IMR-90 (cell line): Measurements from ENCODE around the gene YTHDF2. TPM values are rescaled to one million over a fixed set of nuclear protein-coding genes. Genes with fewer than 3 reads are reported as not detected.

Experiments used
- ATAC-seq: fragments of 200-7000 bp; cut with Tn5 transposase; 2 replicates; pipeline ENCODE4 v1.9.1; 2020; ENCODE audit warnings: low read depth, mild to moderate bottlenecking, moderate library complexity
- BruUV-seq: library from RNA; stranded (reverse); fragments of 400-500 nt; replicated peaks from 2 replicates; lab custom pipeline; 2021; lab: Mats Ljungman, UMichigan
- CTCF ChIA-PET: fragments of 300-600 bp; formaldehyde crosslinking; extraction: SDS; loops from one replicate; lab custom pipeline; 2021; ENCODE audit warnings: antibody characterized with exemption; lab: Yijun Ruan, JAX
- POLR2A ChIA-PET: fragments of 300-600 bp; sonication (Branson Sonifier 250); formaldehyde crosslinking; loops from one replicate; lab custom pipeline; 2022; ENCODE audit warnings: antibody characterized with exemption; ENCODE audit not compliant: unreplicated experiment; lab: Charles Lee
- DNase-seq: peaks from one replicate; pipeline ENCODE4 v3.0.0; 2013
- H2AFZ ChIP-seq: replicated peaks from 2 replicates; pipeline ENCODE3; 2013; ENCODE audit warnings: low read length, mild to moderate bottlenecking; ENCODE audit not compliant: poor library complexity
- H2AK5ac ChIP-seq: 2 replicates; pipeline ENCODE4 v1.6.1; 2013; ENCODE audit warnings: low read depth, low read length, inconsistent platforms
- H2AK9ac ChIP-seq: replicated peaks from 2 replicates; pipeline ENCODE3; 2013; ENCODE audit warnings: mild to moderate bottlenecking, low read depth, low read length, moderate library complexity; ENCODE audit not compliant: poor library complexity
- H2BK120ac ChIP-seq: 2 replicates; pipeline ENCODE4 v1.6.1; 2013; ENCODE audit warnings: low read depth, low read length, inconsistent platforms
- H2BK15ac ChIP-seq: 3 replicates; pipeline ENCODE4 v1.6.1; 2013; ENCODE audit warnings: low read depth, low read length, inconsistent platforms
- H2BK20ac ChIP-seq: 2 replicates; pipeline ENCODE4 v1.6.1; 2013; ENCODE audit warnings: low read depth, mild to moderate bottlenecking, inconsistent platforms, low read length, moderate library complexity
- H2BK5ac ChIP-seq: 2 replicates; pipeline ENCODE4 v1.6.1; 2013; ENCODE audit warnings: mild to moderate bottlenecking, low read depth, low read length, inconsistent platforms; ENCODE audit not compliant: poor library complexity, severe bottlenecking
- H3K14ac ChIP-seq: replicated peaks from 2 replicates; pipeline ENCODE4 v1.6.1; 2013; ENCODE audit warnings: low read depth, low read length, inconsistent platforms
- H3K18ac ChIP-seq: 2 replicates; pipeline ENCODE4 v1.6.1; 2013; ENCODE audit warnings: low read depth, low read length, control low read depth
- H3K23ac ChIP-seq: 2 replicates; pipeline ENCODE4 v1.6.1; 2013; ENCODE audit warnings: low read depth, low read length, inconsistent platforms
- H3K27ac ChIP-seq: 2 replicates; pipeline ENCODE4 v1.5.1; 2013; ENCODE audit warnings: mild to moderate bottlenecking, control low read depth, low read length; ENCODE audit not compliant: insufficient read depth
- H3K27me3 ChIP-seq: 2 replicates; pipeline ENCODE4 v1.6.1; 2013; ENCODE audit warnings: low read length; ENCODE audit not compliant: control insufficient read depth, insufficient read depth
- H3K36me3 ChIP-seq: 2 replicates; pipeline ENCODE4 v1.6.1; 2013; ENCODE audit warnings: low read length, mixed read lengths; ENCODE audit not compliant: control insufficient read depth, insufficient read depth
- H3K4ac ChIP-seq: 2 replicates; pipeline ENCODE4 v1.6.1; 2013; ENCODE audit warnings: low read depth, low read length, inconsistent platforms
- H3K4me1 ChIP-seq: 2 replicates; pipeline ENCODE4 v1.6.1; 2013; ENCODE audit warnings: low read length, mixed read lengths; ENCODE audit not compliant: control insufficient read depth, insufficient read depth
- H3K4me2 ChIP-seq: 2 replicates; pipeline ENCODE4 v1.6.1; 2013; ENCODE audit warnings: low read depth, mild to moderate bottlenecking, control low read depth, low read length, moderate library complexity
- H3K4me3 ChIP-seq: 2 replicates; pipeline ENCODE4 v1.5.1; 2013; ENCODE audit warnings: low read depth, mild to moderate bottlenecking, control low read depth, low read length, moderate library complexity; ENCODE audit not compliant: insufficient read depth
- H3K56ac ChIP-seq: 2 replicates; pipeline ENCODE4 v1.6.1; 2013; ENCODE audit warnings: low read length, inconsistent platforms; ENCODE audit not compliant: insufficient read depth; ENCODE audit errors: extremely low read depth
- H3K79me1 ChIP-seq, 2 experiments: 2 replicates each; pipeline ENCODE4 v1.6.1; 2013; ENCODE audit warnings: low read length in 2 of 2, inconsistent platforms in 1 of 2, low read depth in 1 of 2
- H3K9ac ChIP-seq: 2 replicates; pipeline ENCODE4 v1.6.1; 2013; ENCODE audit warnings: low read depth, low read length, control low read depth
- H3K9me1 ChIP-seq: 2 replicates; pipeline ENCODE4 v1.6.1; 2013; ENCODE audit warnings: low read length, inconsistent platforms; ENCODE audit not compliant: insufficient read depth
- H3K9me3 ChIP-seq: 2 replicates; pipeline ENCODE4 v1.6.1; 2013; ENCODE audit warnings: low read length; ENCODE audit not compliant: control insufficient read depth, insufficient read depth
- H4K20me1 ChIP-seq: 2 replicates; pipeline ENCODE4 v1.6.1; 2013; ENCODE audit warnings: low read length, inconsistent platforms; ENCODE audit not compliant: insufficient read depth
- H4K5ac ChIP-seq: 2 replicates; pipeline ENCODE4 v1.6.1; 2013; ENCODE audit warnings: mild to moderate bottlenecking, low read depth, low read length, control low read depth
- H4K8ac ChIP-seq, 2 experiments: 2 replicates each; pipeline ENCODE4 v1.6.1; 2013; ENCODE audit warnings: low read depth in 2 of 2, low read length in 2 of 2, control low read depth in 1 of 2, inconsistent platforms in 1 of 2
- H4K91ac ChIP-seq: 2 replicates; pipeline ENCODE4 v1.6.1; 2013; ENCODE audit warnings: low read depth, low read length, inconsistent platforms; ENCODE audit not compliant: insufficient read depth
- BHLHE40 ChIP-seq: fragments of 150-350 bp; IDR thresholded peaks from 2 replicates; pipeline ENCODE4 v1.6.1; 2016; ENCODE audit warnings: mild to moderate bottlenecking, low read depth, low read length
- CEBPB ChIP-seq: IDR thresholded peaks from 2 replicates; pipeline ENCODE4 v1.6.1; 2012; ENCODE audit warnings: low read depth, low read length, improper control_type of control experiment
- CHD1 ChIP-seq: IDR thresholded peaks from 2 replicates; pipeline ENCODE4 v1.6.1; 2012; ENCODE audit warnings: low read depth, low read length, improper control_type of control experiment
- CTCF ChIP-seq: conservative IDR thresholded peaks from 2 replicates; pipeline ENCODE4 v1.5.1; 2012; ENCODE audit warnings: mild to moderate bottlenecking, low read depth, low read length, improper control_type of control experiment
- FOS ChIP-seq: fragments of 150-350 bp; IDR thresholded peaks from 2 replicates; pipeline ENCODE4 v1.6.1; 2016; ENCODE audit warnings: low read depth, low read length
- MAFK ChIP-seq: IDR thresholded peaks from 2 replicates; pipeline ENCODE4 v1.6.1; 2012; ENCODE audit warnings: low read depth, low read length, improper control_type of control experiment
- MAZ ChIP-seq: IDR thresholded peaks from 2 replicates; pipeline ENCODE4 v1.6.1; 2012; ENCODE audit warnings: low read depth, mild to moderate bottlenecking, low read length, improper control_type of control experiment, moderate library complexity, borderline replicate concordance
- MXI1 ChIP-seq: IDR thresholded peaks from 2 replicates; pipeline ENCODE4 v1.6.1; 2012; ENCODE audit warnings: low read depth, mild to moderate bottlenecking, low read length, moderate library complexity, borderline replicate concordance
- NFE2L2 ChIP-seq: fragments of 150-350 bp; IDR thresholded peaks from 2 replicates; pipeline ENCODE4 v1.6.1; 2016; ENCODE audit warnings: low read depth, mild to moderate bottlenecking, low read length
- POLR2A ChIP-seq: IDR thresholded peaks from 2 replicates; pipeline ENCODE4 v1.6.1; 2012; ENCODE audit warnings: mild to moderate bottlenecking, low read depth, low read length
- RAD21 ChIP-seq: IDR thresholded peaks from 2 replicates; pipeline ENCODE4 v1.6.1; 2012; ENCODE audit warnings: low read length, improper control_type of control experiment
- RCOR1 ChIP-seq: IDR thresholded peaks from 2 replicates; pipeline ENCODE4 v1.6.1; 2012; ENCODE audit warnings: mild to moderate bottlenecking, low read length, improper control_type of control experiment; ENCODE audit not compliant: insufficient replicate concordance
- SMC3 ChIP-seq: fragments of 150-350 bp; IDR thresholded peaks from 2 replicates; pipeline ENCODE4 v1.6.1; 2016; ENCODE audit warnings: low read depth, mild to moderate bottlenecking, antibody characterized with exemption, low read length, moderate library complexity
- WGBS, 2 experiments: methylation state at CpG; one replicate each; pipeline versions ENCODE4 v1.1.5 to v1.1.7; 2013; ENCODE audit warnings: missing lambda C conversion rate in 2 of 2; ENCODE audit not compliant: insufficient read length in 1 of 2; ENCODE audit errors: extremely low coverage in 2 of 2; 5-methylcytosine and 5-hydroxymethylcytosine counted together
- dilution Hi-C: fragments of 300-500 bp; cut with HindIII; formaldehyde crosslinking; loops from one replicate; pipeline ENCODE4 v1.14.3; 2018; ENCODE audit warnings: low sequenced_read_pairs; ENCODE audit not compliant: unreplicated experiment
- in situ Hi-C: fragments of 300-500 bp; cut with MboI; formaldehyde crosslinking; loops from 3 replicates; pipeline ENCODE4 v1.14.3; 2019; ENCODE audit warnings: low sequenced_read_pairs, inconsistent platforms, mixed read lengths
- intact Hi-C: fragments of 100-400 bp; cut with micrococcal nuclease; formaldehyde crosslinking; loops from 2 replicates; pipeline ENCODE4 v1.10.0; 2022
- polyA plus RNA-seq, 3 experiments: library from polyadenylated mRNA; depleted of rRNA; stranded (reverse); fragments of >200 nt; gene quantifications; 2 replicates each; pipeline ENCODE4 v1.2.3, GENCODE V29; 2012; ENCODE audit warnings: low replicate concordance in 1 of 3
- total RNA-seq: library from RNA; depleted of rRNA; stranded (reverse); fragments of >200 nt; gene quantifications from 2 replicates; pipeline ENCODE4 v1.2.3, GENCODE V29; 2012
- TF ChIP-seq, protein P1 (sequence below): fragments of 150-350 bp; IDR thresholded peaks from 2 replicates; pipeline ENCODE4 v1.6.1; 2017; ENCODE audit warnings: mild to moderate bottlenecking, antibody characterized with exemption, low read length, low read depth
- TF ChIP-seq, protein P2 (sequence below): fragments of 150-350 bp; IDR thresholded peaks from 2 replicates; pipeline ENCODE4 v1.6.1; 2016; ENCODE audit warnings: low read depth, mild to moderate bottlenecking, low read length, moderate library complexity, borderline replicate concordance

Gene YTHDF2
- total and polyA plus RNA-seq, 2 of the 4 experiments (the other 2 are of a cell fraction), result 50.0 to 94.3 TPM

DNA sequence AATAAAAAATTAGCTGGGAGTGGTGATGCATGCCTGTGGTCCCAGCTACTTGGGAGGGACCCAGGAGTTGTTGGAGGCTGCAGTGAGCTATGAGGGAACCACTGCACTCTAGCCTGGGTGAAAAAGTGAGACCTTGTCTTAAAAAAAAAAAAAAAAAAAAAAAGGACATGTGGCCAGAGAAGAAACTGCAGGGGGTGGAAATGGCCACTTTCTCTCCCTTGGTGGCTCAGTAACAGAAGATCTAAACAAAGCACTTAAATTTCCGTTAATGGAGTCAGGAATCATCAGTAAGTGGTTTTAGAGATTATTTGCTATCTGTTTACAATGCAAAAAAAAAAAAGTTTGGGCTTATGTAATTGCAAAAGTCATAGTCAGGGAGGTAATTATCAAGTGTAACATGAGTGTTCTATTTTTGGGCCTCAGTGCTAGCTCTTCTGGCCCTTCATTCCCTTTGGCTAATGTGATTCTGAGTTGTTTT is 55.9 kb downstream of the YTHDF2 start:
- Histone ChIP-seq H3K9ac (no peak overlapping the region), H3K23ac (no peak overlapping the region), H3K27ac (no peak overlapping the region), H4K5ac (no peak overlapping the region), H3K56ac (no peak overlapping the region), H2BK20ac (no peak overlapping the region), H3K9me1 (no peaks in the 10 kb centered on the region), H3K36me3 (no peaks in the 10 kb centered on the region), H3K14ac (no peak overlapping the region), H4K20me1 (no peaks in the 10 kb centered on the region), H2BK120ac (no peak overlapping the region), H3K4me1 (no peaks in the 10 kb centered on the region; the same call in 1 of the 2 replicates), H3K4me2 (no peak overlapping the region), H2AK9ac (no peak overlapping the region), H3K27me3 (no peaks in the 10 kb centered on the region; the same call in 1 of the 2 replicates), H4K91ac (no peak overlapping the region), H2AFZ (no peak overlapping the region), H2AK5ac (no peak overlapping the region), H4K8ac (no peak overlapping the region), H3K79me1 (no peaks in the 10 kb centered on the region), H3K18ac (no peak overlapping the region), H3K4ac (no peak overlapping the region), H2BK15ac (no peak overlapping the region), H3K9me3 (no peaks in the 10 kb centered on the region), H3K4me3 (no peak overlapping the region), H2BK5ac (no peak overlapping the region)
- in situ Hi-C loops, result no loop called here
- CTCF ChIA-PET, result interaction anchor here (0.6 to 2.1 kb wide), 5 partner anchors 14 to 1472 kb away, joined by 3 to 7 read pairs (median 4); no protein-coding TSS in a partner anchor
- POLR2A ChIA-PET, result no interaction called here
- intact Hi-C loops, result no loop called here
- dilution Hi-C loops, result no loop called here
- TF ChIP-seq MAZ (no peak), MXI1 (no peak), RCOR1 (no peak), CTCF (no peak; the same call in 1 of the 2 replicates), NFE2L2 (no peak), CEBPB (no peak), RAD21 (no peak), CHD1 (no peak), FOS (no peak), POLR2A (no peak), BHLHE40 (no peak), MAFK (no peak), SMC3 (no peak)
- TF ChIP-seq, protein P1, sequence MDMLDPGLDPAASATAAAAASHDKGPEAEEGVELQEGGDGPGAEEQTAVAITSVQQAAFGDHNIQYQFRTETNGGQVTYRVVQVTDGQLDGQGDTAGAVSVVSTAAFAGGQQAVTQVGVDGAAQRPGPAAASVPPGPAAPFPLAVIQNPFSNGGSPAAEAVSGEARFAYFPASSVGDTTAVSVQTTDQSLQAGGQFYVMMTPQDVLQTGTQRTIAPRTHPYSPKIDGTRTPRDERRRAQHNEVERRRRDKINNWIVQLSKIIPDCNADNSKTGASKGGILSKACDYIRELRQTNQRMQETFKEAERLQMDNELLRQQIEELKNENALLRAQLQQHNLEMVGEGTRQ, result no peak
- TF ChIP-seq, protein P2, sequence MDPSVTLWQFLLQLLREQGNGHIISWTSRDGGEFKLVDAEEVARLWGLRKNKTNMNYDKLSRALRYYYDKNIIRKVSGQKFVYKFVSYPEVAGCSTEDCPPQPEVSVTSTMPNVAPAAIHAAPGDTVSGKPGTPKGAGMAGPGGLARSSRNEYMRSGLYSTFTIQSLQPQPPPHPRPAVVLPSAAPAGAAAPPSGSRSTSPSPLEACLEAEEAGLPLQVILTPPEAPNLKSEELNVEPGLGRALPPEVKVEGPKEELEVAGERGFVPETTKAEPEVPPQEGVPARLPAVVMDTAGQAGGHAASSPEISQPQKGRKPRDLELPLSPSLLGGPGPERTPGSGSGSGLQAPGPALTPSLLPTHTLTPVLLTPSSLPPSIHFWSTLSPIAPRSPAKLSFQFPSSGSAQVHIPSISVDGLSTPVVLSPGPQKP, result no peak
- no peak for DNase-seq
- BruUV-seq, result no TSS peak
- no CpG with 5 or more reads among the region's 1 CpG for WGBS, 2 experiments
- no peak for ATAC-seq
